Endodermal cell (in vitro differentiated cells): Measurements from ENCODE around the gene SCRN2. TPM values are rescaled to one million over a fixed set of nuclear protein-coding genes. Genes with fewer than 3 reads are reported as not detected.
A peak's percentile ranks its signal among the peaks of the same experiment; 100 is the strongest.

Experiments used
- DNase-seq: peaks from one replicate; pipeline ENCODE4 v3.0.0-alpha.2; 2017
- H3K27ac ChIP-seq: 2 replicates; pipeline ENCODE4 v1.5.1; 2013; ENCODE audit warnings: mild to moderate bottlenecking, low read depth, low read length, moderate library complexity
- H3K27me3 ChIP-seq: 2 replicates; pipeline ENCODE4 v1.6.1; 2013; ENCODE audit warnings: mild to moderate bottlenecking, low read length, moderate library complexity; ENCODE audit not compliant: insufficient read depth, control insufficient read depth, poor library complexity, severe bottlenecking
- H3K36me3 ChIP-seq: 2 replicates; pipeline ENCODE4 v1.7.0; 2013; ENCODE audit warnings: mild to moderate bottlenecking, low read length, moderate library complexity; ENCODE audit not compliant: control insufficient read depth, insufficient read depth
- H3K4me1 ChIP-seq: one replicate; pipeline ENCODE4 v1.7.0; 2013; ENCODE audit warnings: low read length; ENCODE audit not compliant: control insufficient read depth, insufficient read depth
- H3K4me3 ChIP-seq: 2 replicates; pipeline ENCODE4 v1.5.1; 2013; ENCODE audit warnings: mild to moderate bottlenecking, low read length, moderate library complexity
- H3K9ac ChIP-seq: 2 replicates; pipeline ENCODE4 v1.6.1; 2013; ENCODE audit warnings: mild to moderate bottlenecking, low read length, moderate library complexity; ENCODE audit not compliant: poor library complexity, severe bottlenecking; ENCODE audit errors: extremely low read depth
- H3K9me3 ChIP-seq: 2 replicates; pipeline ENCODE4 v1.6.1; 2013; ENCODE audit warnings: mild to moderate bottlenecking, low read length, moderate library complexity; ENCODE audit not compliant: control insufficient read depth
- H3K27ac Mint-ChIP-seq: 2 replicates; pipeline ENCODE4 v1.8.0; 2020; ENCODE audit warnings: mixed read lengths
- H3K27me3 Mint-ChIP-seq: 2 replicates; pipeline ENCODE4 v1.8.0; 2021; ENCODE audit warnings: mild to moderate bottlenecking, mixed read lengths; ENCODE audit not compliant: insufficient read depth
- H3K36me3 Mint-ChIP-seq: 2 replicates; pipeline ENCODE4 v1.8.0; 2020; ENCODE audit warnings: low read depth, mixed read lengths
- H3K4me1 Mint-ChIP-seq: 2 replicates; pipeline ENCODE4 v1.8.0; 2020; ENCODE audit warnings: mixed read lengths
- H3K4me3 Mint-ChIP-seq: 2 replicates; pipeline ENCODE4 v1.8.0; 2020; ENCODE audit warnings: mild to moderate bottlenecking, moderate library complexity, mixed read lengths
- H3K9me3 Mint-ChIP-seq: 2 replicates; pipeline ENCODE4 v1.8.0; 2020; ENCODE audit warnings: mild to moderate bottlenecking, mixed read lengths
- WGBS, 2 experiments: methylation state at CpG; one replicate each; pipeline versions ENCODE4 v1.1.5 to v1.1.7; 2013; ENCODE audit warnings: missing lambda C conversion rate in 2 of 2, mixed read lengths in 1 of 2; ENCODE audit not compliant: insufficient coverage in 1 of 2, insufficient read length in 1 of 2; 5-methylcytosine and 5-hydroxymethylcytosine counted together
- total RNA-seq, 2 donors: library from RNA; stranded (reverse); fragmentation: NEBNext Ultra II Directional in 1 of 2; extraction: Animal tissue kit (Norgen Biotek cat#: 25700) in 1 of 2; gene quantifications; 2 replicates in 1 of 2; 3 replicates in 1 of 2; pipeline ENCODE4 v1.2.1, GENCODE V29; 2021
- TF ChIP-seq, protein P1 (sequence below): fragments of 200-600 bp; sonication (generic); conservative IDR thresholded peaks from 2 replicates; pipeline ENCODE4 v1.5.0; 2021; ENCODE audit warnings: antibody characterized with exemption, mild to moderate bottlenecking

SCRN2 gene
- total RNA-seq, 2 donors from 2014 or later: 54.5 to 71.9 TPM

- TF ChIP-seq, protein P1, sequence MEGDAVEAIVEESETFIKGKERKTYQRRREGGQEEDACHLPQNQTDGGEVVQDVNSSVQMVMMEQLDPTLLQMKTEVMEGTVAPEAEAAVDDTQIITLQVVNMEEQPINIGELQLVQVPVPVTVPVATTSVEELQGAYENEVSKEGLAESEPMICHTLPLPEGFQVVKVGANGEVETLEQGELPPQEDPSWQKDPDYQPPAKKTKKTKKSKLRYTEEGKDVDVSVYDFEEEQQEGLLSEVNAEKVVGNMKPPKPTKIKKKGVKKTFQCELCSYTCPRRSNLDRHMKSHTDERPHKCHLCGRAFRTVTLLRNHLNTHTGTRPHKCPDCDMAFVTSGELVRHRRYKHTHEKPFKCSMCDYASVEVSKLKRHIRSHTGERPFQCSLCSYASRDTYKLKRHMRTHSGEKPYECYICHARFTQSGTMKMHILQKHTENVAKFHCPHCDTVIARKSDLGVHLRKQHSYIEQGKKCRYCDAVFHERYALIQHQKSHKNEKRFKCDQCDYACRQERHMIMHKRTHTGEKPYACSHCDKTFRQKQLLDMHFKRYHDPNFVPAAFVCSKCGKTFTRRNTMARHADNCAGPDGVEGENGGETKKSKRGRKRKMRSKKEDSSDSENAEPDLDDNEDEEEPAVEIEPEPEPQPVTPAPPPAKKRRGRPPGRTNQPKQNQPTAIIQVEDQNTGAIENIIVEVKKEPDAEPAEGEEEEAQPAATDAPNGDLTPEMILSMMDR: no peak
- H3K4me3 ChIP-seq: no peak overlapping the region
- H3K9me3 Mint-ChIP-seq: no peaks in the 10 kb centered on the region
- WGBS, 2 experiments: 100% methylated on average over 1 to 3 of the region's 5 CpGs
- H3K27ac ChIP-seq: no peak overlapping the region
- H3K4me1 ChIP-seq: no peaks in the 10 kb centered on the region
- H3K9me3 ChIP-seq: no peaks in the 10 kb centered on the region
- no peak for DNase-seq
- no peak overlapping the region for H3K4me3 Mint-ChIP-seq
- H3K27ac Mint-ChIP-seq: no peak overlapping the region
- peaks cover 18% of the 10 kb centered on the region for H3K4me1 Mint-ChIP-seq
- no peak overlapping the region for H3K9ac ChIP-seq
- no peaks in the 10 kb centered on the region for H3K36me3 ChIP-seq
- no peaks in the 10 kb centered on the region for H3K36me3 Mint-ChIP-seq
- peaks cover 35% of the 10 kb centered on the region for H3K27me3 Mint-ChIP-seq
- H3K27me3 ChIP-seq: peaks cover 12% of the 10 kb centered on the region
Measured at GRCh38 chr17:47860386-47860785, 19.3 kb upstream of the SCRN2 start.

DNA sequence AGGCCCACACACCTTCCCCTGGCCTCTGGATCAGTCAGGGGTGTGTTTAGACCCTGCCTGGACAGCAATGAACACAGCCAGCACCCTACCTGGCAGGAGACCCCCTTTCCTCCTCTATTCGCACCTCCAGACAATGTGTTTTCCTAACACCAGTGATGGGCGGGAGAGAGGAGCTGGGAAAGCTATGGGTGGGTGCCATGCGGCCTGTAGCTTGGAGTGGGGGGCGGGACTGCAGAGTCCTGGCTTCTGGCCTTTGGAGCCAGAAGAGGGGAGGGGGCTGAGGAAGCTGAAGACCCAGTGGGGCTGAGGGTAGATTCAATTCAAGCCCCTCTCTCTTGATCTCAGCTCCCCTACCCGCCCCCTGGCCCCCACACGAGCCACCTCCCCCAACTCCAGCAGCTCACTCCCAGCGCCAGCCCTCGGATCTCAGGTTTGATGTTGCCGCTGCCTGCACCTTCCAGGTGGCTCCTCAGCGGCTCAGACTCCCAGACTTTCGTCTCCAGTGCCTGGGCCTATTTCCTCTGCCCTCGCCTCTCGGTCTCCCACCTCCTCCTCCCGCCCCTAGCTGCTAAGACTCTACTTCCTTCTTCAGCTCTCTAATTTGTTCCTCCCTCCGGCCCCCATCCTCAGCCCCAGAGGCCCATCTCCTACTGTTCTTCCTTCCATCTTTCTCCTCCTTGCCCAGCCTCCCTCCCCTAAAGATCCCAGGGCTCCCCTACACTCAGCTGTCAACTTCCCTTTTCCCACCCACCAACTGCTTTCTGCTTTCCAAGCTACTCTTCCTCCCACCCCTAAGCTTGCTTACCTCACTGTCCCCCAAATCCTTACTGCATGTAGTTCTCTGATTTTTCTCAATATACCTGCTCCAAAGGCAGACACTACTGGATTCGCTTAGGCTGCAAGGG lies 16.7 kb upstream of the SCRN2 start:
- Mint-ChIP-seq H3K27me3 (peaks cover 47% of the 10 kb centered on the region), H3K4me1 (peaks cover 28% of the 10 kb centered on the region), H3K9me3 (no peaks in the 10 kb centered on the region), H3K27ac (peak overlapping the region; percentile 32), H3K36me3 (no peaks in the 10 kb centered on the region), H3K4me3 (no peak overlapping the region)
- Histone ChIP-seq H3K9ac (no peak overlapping the region), H3K9me3 (no peaks in the 10 kb centered on the region), H3K27ac (no peak overlapping the region), H3K4me3 (no peak overlapping the region), H3K36me3 (no peaks in the 10 kb centered on the region), H3K27me3 (peaks cover 30% of the 10 kb centered on the region), H3K4me1 (no peaks in the 10 kb centered on the region)
- TF ChIP-seq, protein P1: no peak
- DNase-seq: peak; percentile 81
- WGBS, 2 experiments: 62 to 66% methylated on average over 5 to 16 of the region's 16 CpGs

- H3K36me3 Mint-ChIP-seq: no peaks in the 10 kb centered on the region
- TF ChIP-seq, protein P1: no peak
- no peaks in the 10 kb centered on the region for H3K9me3 ChIP-seq
Measured at GRCh38 chr17:47856830-47857229, 15.8 kb upstream of the SCRN2 start.

More at GRCh38 chr17:47856830-47857229, 15.8 kb upstream of the SCRN2 start:
- Histone ChIP-seq H3K27ac (no peak overlapping the region), H3K4me1 (no peaks in the 10 kb centered on the region), H3K27me3 (peaks cover 40% of the 10 kb centered on the region), H3K36me3 (no peaks in the 10 kb centered on the region), H3K4me3 (no peak overlapping the region), H3K9ac (no peak overlapping the region)
- no peaks in the 10 kb centered on the region for H3K9me3 Mint-ChIP-seq
- H3K27me3 Mint-ChIP-seq: peaks cover 57% of the 10 kb centered on the region
- H3K4me3 Mint-ChIP-seq: no peak overlapping the region
- peaks cover 35% of the 10 kb centered on the region for H3K4me1 Mint-ChIP-seq
- no peak for DNase-seq
- no peak overlapping the region for H3K27ac Mint-ChIP-seq
